ENCODE measurements around the gene NRG2. TPM values are rescaled to one million over a fixed set of nuclear protein-coding genes. Genes with fewer than 3 reads are reported as not detected.

Gene NRG2
- total and polyA plus RNA-seq, 10 donors = 0.83 to 7.7 (median 4.4) TPM

GRCh38 chr5:139845846-139846681, 197.0 kb downstream of the NRG2 start:
- intact Hi-C loops (cut with DNase I; ENCODE audit: low total_unique reads) = loop anchor here (2.0 to 5.0 kb wide), 2 partner anchors 59 to 121 kb away; no protein-coding TSS in a partner anchor

GRCh38 chr5:139844472-139845145, 198.5 kb downstream of the NRG2 start:
- intact Hi-C loops (cut with DNase I; ENCODE audit: low total_unique reads) = loop anchor here (2.0 to 5.0 kb wide), 2 partner anchors 57 to 122 kb away; no protein-coding TSS in a partner anchor
- H3K27ac ChIP-seq = no peak overlapping the region
- DNase-seq = peak; percentile 90
- no peaks in the 10 kb centered on the region for H3K36me3 ChIP-seq
- H3K4me3 ChIP-seq = no peak overlapping the region
- TF ChIP-seq POLR2A (IDR thresholded peaks at IDR 0.05) (no peak), CTCF (IDR thresholded peaks at IDR 0.05 in 8 of 11, conservative IDR thresholded peaks at IDR 0.05 in 3 of 11) (peak; percentile 59 to 85 (median 73))
- H3K27me3 ChIP-seq (replicated peaks in 1 of 7) = peaks cover 0 to 34% (median 0%) of the 10 kb centered on the region in 7 donors
- peaks cover 0 to 38% (median 20%) of the 10 kb centered on the region in 6 donors for H3K4me1 ChIP-seq
- H3K9me3 ChIP-seq = no peaks in the 10 kb centered on the region
- 45 to 53% (median 50%) methylated on average over 18 of the region's 18 CpGs for WGBS, 5 donors

More at GRCh38 chr5:139845846-139846681, 197.0 kb downstream of the NRG2 start:
- Histone ChIP-seq H3K27ac (no peak overlapping the region), H3K27me3 (replicated peaks in 1 of 7) (peaks cover 0 to 34% (median 0%) of the 10 kb centered on the region in 7 donors), H3K4me1 (peaks cover 0 to 52% (median 27%) of the 10 kb centered on the region in 6 donors), H3K36me3 (no peaks in the 10 kb centered on the region), H3K4me3 (no peak overlapping the region), H3K9me3 (no peaks in the 10 kb centered on the region)
- TF ChIP-seq POLR2A (IDR thresholded peaks at IDR 0.05) = no peak
- TF ChIP-seq CTCF (IDR thresholded peaks at IDR 0.05 in 8 of 11, conservative IDR thresholded peaks at IDR 0.05 in 3 of 11) = no peak
- TF ChIP-seq POLR2AphosphoS5 (IDR thresholded peaks at IDR 0.05) = no peak
- DNase-seq = peak; percentile 69
- 83 to 92% (median 87%) methylated on average over 17 to 18 of the region's 18 CpGs for WGBS, 5 donors

- Histone ChIP-seq H3K9me3 (no peaks in the 10 kb centered on the region), H3K36me3 (no peaks in the 10 kb centered on the region), H3K27me3 (replicated peaks in 1 of 7) (peaks cover 0 to 34% (median 0%) of the 10 kb centered on the region in 7 donors), H3K27ac (no peak overlapping the region), H3K4me3 (no peak overlapping the region), H3K4me1 (peaks cover 0 to 32% (median 16%) of the 10 kb centered on the region in 6 donors)
- no peak for DNase-seq
- WGBS, 5 donors = 15 to 27% (median 18%) methylated on average over 5 of the region's 5 CpGs
- TF ChIP-seq POLR2AphosphoS5 (IDR thresholded peaks at IDR 0.05) (no peak), CTCF (IDR thresholded peaks at IDR 0.05 in 8 of 11, conservative IDR thresholded peaks at IDR 0.05 in 3 of 11) (no peak), POLR2A (IDR thresholded peaks at IDR 0.05) (no peak)
- intact Hi-C loops (cut with DNase I; ENCODE audit: low total_unique reads) = loop anchor here (2.0 kb wide), 1 partner anchor 123 kb away; no protein-coding TSS in a partner anchor
Measured at GRCh38 chr5:139843991-139844390, 199.1 kb downstream of the NRG2 start.
